HTR-8/SVneo (cell line): ENCODE results near the gene PIM2.

Source experiments
- DNase-seq: peaks from one replicate; pipeline ENCODE4 v3.0.0; 2011; ENCODE audit warnings: low spot score, mixed read lengths; ENCODE audit not compliant: insufficient read length
- FAIRE-seq: peaks from 2 replicates; lab custom pipeline; 2011; peaks lifted over from hg19 to GRCh38; lab: Jason Lieb, UNC

Gene PIM2

DNA sequence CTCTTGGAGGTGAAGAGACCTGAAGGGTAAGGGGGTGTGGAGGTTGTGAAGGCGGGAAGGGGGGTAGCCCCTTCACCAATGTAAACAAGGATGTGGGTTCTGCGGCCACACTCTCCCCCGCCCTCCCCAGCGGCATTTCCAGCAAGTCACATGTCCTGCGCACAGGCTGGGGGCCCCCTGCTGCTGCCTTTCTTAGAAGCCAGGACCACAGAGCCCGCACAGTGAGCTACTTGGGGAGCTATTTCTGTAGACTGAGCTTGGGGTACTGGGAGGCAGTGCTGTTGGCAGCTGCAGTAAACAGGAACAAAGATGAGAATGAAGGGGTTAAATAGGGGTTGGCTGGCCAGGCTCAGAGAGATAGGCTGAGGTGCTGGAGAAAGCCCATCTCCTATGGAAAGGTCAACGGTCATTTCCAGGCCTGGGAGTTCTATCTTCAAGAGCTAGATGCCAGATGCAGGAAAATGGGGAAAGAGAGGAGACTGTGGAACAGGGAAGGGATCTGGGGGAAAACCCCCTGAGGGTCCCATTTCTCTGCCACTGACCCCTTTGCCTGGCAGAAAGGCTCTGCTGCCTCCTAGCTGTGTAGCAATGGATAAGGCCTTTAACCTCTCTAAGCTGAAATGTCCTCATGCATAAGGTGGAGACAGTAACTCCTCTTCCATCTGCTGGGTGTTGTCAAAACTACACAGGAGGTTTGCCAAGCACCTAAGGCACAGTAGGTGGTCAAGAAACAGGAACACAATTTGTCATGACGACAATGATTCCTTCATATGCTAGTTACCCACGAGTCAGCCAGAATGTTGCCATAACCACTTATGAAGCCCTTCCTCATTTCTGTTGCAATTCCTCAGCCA lies 18.5 kb upstream of the PIM2 start:
- DNase-seq: no peak

GRCh38 chrX:48936429-48937053 lies 17.7 kb upstream of the PIM2 start:
- DNase-seq: no peak
- no peak for FAIRE-seq

More for the DNA sequence above, 18.5 kb upstream of the PIM2 start:
- no peak for FAIRE-seq

GRCh38 chrX:48935301-48935670 lies 16.5 kb upstream of the PIM2 start:
- DNase-seq (no peak), FAIRE-seq (no peak)

- no peak for DNase-seq
- no peak for FAIRE-seq
These were observed 15.9 kb upstream of the PIM2 start for GRCh38 chrX:48934581-48935300.

DNA sequence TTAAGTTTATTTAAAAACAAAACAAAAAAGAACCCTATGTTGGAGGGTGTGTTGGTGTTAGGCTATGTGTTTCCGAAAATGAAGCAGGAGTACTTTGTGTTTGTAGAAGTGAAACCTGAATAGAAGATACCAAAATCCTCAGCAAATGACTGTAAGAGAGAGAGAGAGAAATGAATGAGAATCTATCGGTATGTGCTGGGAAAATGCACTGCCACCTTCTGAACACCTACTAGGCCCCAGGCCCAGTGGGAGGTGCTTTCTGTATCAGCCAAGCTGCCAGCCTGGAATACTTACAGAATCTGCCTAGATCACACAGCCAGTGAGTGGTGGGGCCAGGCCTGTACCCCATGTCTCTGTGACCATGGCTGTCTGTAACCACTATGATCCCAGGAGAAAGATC lies 14.9 kb upstream of the PIM2 start:
- DNase-seq: no peak

GRCh38 chrX:48927736-48928382 lies 9.0 kb upstream of the PIM2 start:
- DNase-seq (no peak), FAIRE-seq (no peak)

More for the DNA sequence above, 14.9 kb upstream of the PIM2 start:
- FAIRE-seq: no peak

DNA sequence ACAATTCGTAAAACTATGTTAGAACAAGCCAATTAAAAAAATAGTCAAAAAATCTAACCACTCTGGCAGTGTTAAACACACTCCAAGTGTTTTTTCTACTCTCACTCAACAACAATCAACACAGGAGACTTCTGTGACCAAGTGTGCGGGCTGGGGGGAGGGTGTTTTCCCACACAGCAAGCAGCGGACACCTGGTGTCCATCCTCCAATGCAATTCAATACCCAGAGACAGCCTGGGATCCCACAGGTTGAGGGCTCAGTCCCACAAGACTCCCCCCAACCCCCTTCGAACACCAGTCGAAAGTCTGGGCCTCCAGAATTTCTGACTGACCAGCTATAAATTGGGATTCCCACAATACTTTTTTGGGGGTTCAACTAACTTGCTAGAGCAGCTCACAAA lies 8.3 kb upstream of the PIM2 start:
- DNase-seq (no peak), FAIRE-seq (no peak)

DNA sequence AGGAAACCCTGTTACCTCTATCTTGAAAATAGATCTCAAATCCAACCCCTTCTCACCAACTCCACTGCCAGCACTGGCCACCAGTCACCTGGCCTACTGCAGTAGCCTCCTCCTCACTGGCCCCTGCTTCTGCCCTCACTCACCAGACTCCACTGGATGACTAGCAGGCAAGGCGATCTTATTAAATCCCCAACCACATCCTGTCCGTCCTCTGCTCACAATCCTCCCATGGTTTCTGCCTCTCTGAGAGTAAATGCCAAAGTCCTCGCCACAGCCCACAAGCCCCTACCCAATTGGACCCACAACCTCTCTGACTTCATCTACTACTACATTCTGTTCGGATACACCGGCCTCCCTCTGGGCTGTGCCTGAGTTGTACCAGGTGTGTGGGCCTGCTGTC lies 5.4 kb upstream of the PIM2 start:
- DNase-seq (no peak), FAIRE-seq (no peak)

- no peak for DNase-seq
- no peak for FAIRE-seq
These were observed 4.9 kb upstream of the PIM2 start for GRCh38 chrX:48923771-48924170.

DNA sequence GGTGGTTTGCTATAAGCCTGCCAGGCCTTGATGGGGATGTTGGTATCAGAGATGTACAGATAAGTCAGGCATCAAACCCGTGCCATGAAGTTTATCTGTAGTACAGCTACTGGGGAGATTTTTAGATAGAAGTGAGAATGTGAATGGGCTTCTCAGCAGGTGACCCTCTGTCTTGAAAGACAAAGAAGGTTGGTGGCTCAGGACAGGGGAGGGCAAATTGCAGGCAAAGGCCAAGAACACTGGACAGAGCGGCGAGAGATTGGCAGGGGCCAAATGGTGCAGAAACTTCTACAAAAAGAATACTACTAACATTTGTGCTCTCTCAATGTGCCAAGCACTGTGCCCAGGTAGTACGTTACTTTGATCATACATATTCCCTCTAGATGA lies 1.9 kb upstream of the PIM2 start:
- FAIRE-seq: no peak

DNA sequence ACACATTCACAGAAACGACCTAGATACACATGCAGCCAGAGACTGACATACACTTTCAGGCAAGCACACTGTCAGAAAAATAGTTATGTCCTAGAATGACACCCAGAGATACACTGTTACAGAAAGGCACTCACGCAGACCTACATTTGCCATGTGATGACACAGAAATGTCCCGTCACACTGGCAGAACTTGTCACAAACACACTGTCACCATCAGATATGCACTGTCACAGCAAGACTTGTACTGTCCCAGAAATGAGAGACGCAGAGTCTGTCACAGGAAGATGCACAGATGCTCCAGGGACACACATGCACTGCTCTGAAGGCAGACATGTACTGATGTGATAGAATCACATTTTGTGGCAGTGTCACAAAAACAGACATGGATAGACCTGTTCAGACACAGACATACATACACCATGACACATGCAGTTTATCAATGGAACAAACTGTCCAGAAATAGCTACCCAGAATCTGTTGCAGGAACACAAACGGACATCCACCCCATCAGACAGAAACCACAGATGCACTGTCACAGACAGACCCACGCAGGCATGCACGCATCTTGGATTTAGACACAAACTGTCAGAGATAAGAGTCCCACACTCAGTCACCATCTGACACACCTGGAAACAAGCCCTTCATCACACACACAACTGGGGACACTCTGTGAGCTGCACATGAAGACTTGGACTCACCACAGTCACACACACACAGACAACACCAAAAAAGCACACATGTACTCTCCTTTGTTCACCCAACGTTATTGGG lies 1.3 kb upstream of the PIM2 start:
- DNase-seq (no peak), FAIRE-seq (no peak)

More for the DNA sequence above, 1.9 kb upstream of the PIM2 start:
- DNase-seq: no peak

- no peak for FAIRE-seq
- no peak for DNase-seq
These were observed 577 bp upstream of the PIM2 start for GRCh38 chrX:48919360-48919841.

- FAIRE-seq: no peak
- no peak for DNase-seq
These were observed 552 bp downstream of the PIM2 start for GRCh38 chrX:48918301-48918642.

DNA sequence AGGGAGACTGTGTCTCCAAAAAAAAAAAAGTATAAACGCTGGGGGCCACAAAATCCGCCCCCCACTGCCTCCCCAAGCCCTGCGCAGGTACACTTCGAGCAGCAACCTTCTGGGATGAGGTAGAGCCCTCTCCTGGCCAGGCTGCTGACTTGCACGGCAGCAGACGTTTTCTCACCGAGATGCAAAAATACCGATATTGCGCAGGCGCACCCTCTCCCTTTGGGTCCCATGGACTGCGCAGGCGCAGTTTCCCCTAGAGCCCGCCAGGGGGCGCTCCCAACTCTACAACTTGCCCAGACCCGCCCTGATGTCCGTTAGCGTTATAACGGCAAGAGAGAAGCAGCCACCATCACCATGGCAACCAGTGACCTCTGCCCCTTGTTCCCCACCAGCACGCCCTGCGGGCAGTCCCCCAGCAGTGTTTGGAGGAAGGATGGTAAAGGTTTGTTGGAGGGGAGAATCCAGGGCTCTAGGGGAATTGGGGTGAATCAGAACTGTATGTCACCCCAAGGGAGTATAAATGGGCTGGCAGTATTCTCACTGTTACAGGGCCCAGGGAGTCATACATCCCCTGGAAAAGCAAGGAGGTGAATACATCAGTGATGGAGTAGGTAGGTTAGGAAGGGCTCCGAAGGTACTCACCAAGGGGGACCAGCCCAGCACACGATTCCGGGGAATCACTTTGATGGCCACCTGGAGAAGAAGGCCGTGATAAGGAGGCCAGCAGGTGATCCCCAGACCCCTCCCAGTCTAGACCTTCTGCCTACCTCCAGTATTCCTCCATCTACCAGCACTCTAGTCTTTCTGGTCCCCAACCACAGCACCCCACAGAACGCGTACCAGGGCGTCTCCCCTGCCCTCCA lies 1.5 kb downstream of the PIM2 start:
- DNase-seq (peak; percentile 77), FAIRE-seq (no peak)

GRCh38 chrX:48914593-48915493 lies 4.0 kb downstream of the PIM2 start:
- FAIRE-seq (no peak), DNase-seq (no peak)

DNA sequence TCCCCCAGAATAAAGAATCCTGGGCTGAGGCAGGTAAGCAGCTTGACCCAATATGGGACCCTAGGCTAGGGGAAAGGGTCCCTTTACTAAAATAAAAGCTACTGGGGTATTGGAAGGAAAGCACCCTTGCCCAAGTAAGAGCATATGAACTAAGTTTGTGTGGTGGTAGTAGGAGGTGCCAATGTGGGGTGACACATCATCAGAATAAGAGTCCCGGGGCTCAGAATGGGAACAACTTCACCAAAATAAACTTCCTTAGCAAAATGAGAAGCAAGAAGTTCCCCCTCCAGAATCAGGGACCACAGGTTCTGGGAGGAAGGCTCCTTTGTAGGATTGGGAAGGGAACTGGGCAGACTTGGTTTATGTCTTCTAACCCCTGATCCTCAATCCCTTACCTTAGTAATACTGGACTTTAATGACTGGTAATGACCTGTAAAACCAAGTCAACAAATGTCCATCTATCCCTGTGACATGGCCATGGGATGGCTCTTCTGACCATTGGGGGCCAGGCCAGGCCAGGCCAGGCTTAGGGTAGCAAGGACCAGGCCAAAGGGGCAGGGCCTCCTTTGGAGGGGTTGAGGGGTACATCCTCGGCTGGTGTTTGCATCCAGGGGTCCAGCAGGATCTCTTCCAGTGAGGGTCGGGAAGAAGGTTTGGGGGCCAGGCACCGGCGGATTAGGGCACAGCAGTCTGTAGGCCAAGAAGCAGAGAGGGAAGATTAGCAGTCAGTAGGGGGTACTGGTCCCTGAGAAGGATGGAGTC lies 5.0 kb downstream of the PIM2 start:
- FAIRE-seq (no peak), DNase-seq (no peak)
